OCI-LY1 (cell line): Measurements from ENCODE around the gene ATP8A2.

Experiments
- H2AFZ ChIP-seq: fragments of 200-600 bp; sonication (generic), shearing (Covaris generic); 2 replicates; pipeline ENCODE4 v1.6.0; 2014; ENCODE audit warnings: antibody characterized with exemption, mild to moderate bottlenecking, low read length
- H3F3A ChIP-seq: fragments of 200-600 bp; sonication (generic), shearing (Covaris generic); 2 replicates; pipeline ENCODE4 v1.6.0; 2014; ENCODE audit warnings: mild to moderate bottlenecking, antibody characterized with exemption, low read length, moderate library complexity; ENCODE audit not compliant: insufficient read depth
- H3K27ac ChIP-seq: fragments of 200-600 bp; sonication (generic); 2 replicates; pipeline ENCODE4 v1.5.1; 2014; ENCODE audit warnings: low read length, mixed run types, mild to moderate bottlenecking, low read depth; ENCODE audit not compliant: poor library complexity, severe bottlenecking
- H3K27me3 ChIP-seq: fragments of 200-600 bp; sonication (generic); 2 replicates; pipeline ENCODE4 v1.6.0; 2014; ENCODE audit warnings: antibody characterized with exemption, mild to moderate bottlenecking, low read length, moderate library complexity; ENCODE audit not compliant: insufficient read depth
- H3K36me3 ChIP-seq: fragments of 200-600 bp; sonication (generic); 2 replicates; pipeline ENCODE4 v1.6.1; 2014; ENCODE audit warnings: mild to moderate bottlenecking, antibody characterized with exemption, low read length, moderate library complexity, mixed read lengths; ENCODE audit not compliant: insufficient read depth
- H3K4me1 ChIP-seq: fragments of 200-600 bp; sonication (generic); 2 replicates; pipeline ENCODE4 v1.5.1; 2014; ENCODE audit warnings: mild to moderate bottlenecking, low read length, moderate library complexity; ENCODE audit not compliant: insufficient read depth, severe bottlenecking
- H3K4me2 ChIP-seq: fragments of 200-600 bp; sonication (generic), shearing (Covaris generic); 2 replicates; pipeline ENCODE4 v1.6.1; 2014; ENCODE audit warnings: low read length
- H3K4me3 ChIP-seq: fragments of 200-600 bp; sonication (generic); 2 replicates; pipeline ENCODE4 v1.5.1; 2014; ENCODE audit warnings: low read length, low read depth, mild to moderate bottlenecking, mixed read lengths; ENCODE audit not compliant: poor library complexity, severe bottlenecking
- H3K79me2 ChIP-seq: fragments of 200-600 bp; shearing (Covaris generic); 2 replicates; pipeline ENCODE4 v1.6.1; 2016; ENCODE audit warnings: mixed run types, low read length, mixed read lengths; ENCODE audit not compliant: insufficient read depth
- H3K9ac ChIP-seq: fragments of 200-600 bp; sonication (generic), shearing (Covaris generic); 2 replicates; pipeline ENCODE4 v1.6.1; 2014; ENCODE audit warnings: mild to moderate bottlenecking, low read length, mixed read lengths
- H3K9me2 ChIP-seq: fragments of 200-600 bp; sonication (generic), shearing (Covaris generic); 2 replicates; pipeline ENCODE4 v1.6.1; 2014; ENCODE audit warnings: low read depth, mild to moderate bottlenecking, low read length, mixed read lengths
- H3K9me3 ChIP-seq: fragments of 200-600 bp; shearing (Covaris generic); 2 replicates; pipeline ENCODE4 v1.6.1; 2014; ENCODE audit warnings: low read length, mixed read lengths
- H4K20me1 ChIP-seq: fragments of 200-600 bp; sonication (generic), shearing (Covaris generic); 2 replicates; pipeline ENCODE4 v1.6.0; 2016; ENCODE audit warnings: mild to moderate bottlenecking, low read length; ENCODE audit not compliant: insufficient read depth
- EZH2 ChIP-seq: fragments of 200-600 bp; sonication (generic), shearing (Covaris generic); IDR thresholded peaks from 2 replicates; pipeline ENCODE4 v1.8.0; 2017; ENCODE audit warnings: borderline replicate concordance, mixed run types, mild to moderate bottlenecking, antibody characterized with exemption, low read length, moderate library complexity, mixed read lengths
- TF ChIP-seq, protein P1 (sequence below): fragments of 200-600 bp; sonication (generic), shearing (Covaris generic); IDR thresholded peaks from 2 replicates; pipeline ENCODE4 v1.5.1; 2017; ENCODE audit warnings: mild to moderate bottlenecking, antibody characterized with exemption, low read length, moderate library complexity, mixed read lengths

ATP8A2 gene

DNA sequence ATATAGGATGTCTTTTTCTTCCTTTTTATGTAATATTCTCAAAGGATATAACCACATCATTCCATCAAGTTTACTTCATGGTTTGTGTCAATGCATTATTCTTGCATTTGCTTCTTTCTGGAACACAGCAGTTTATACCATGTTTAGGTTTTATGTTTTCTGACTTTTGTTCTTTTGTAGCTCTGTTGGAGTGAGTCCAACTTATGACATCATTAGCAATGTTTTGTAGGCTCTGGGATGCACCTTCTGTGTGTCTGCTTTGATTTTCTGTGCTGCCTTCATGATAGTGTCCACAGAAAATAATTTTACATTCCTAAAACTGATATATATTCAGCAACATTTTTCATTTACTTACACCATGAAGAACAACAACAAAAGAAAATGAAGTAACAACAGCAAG lies 611.1 kb downstream of the ATP8A2 start:
- Histone ChIP-seq H3F3A (no peaks in the 10 kb centered on the region), H3K9me2 (no peaks in the 10 kb centered on the region), H3K9ac (no peak overlapping the region), H3K4me3 (no peak overlapping the region), H3K4me2 (no peak overlapping the region), H2AFZ (no peak overlapping the region), H3K9me3 (no peaks in the 10 kb centered on the region), H3K4me1 (no peaks in the 10 kb centered on the region), H3K27ac (no peak overlapping the region), H4K20me1 (no peaks in the 10 kb centered on the region), H3K27me3 (no peaks in the 10 kb centered on the region), H3K36me3 (no peaks in the 10 kb centered on the region), H3K79me2 (no peaks in the 10 kb centered on the region)
- TF ChIP-seq EZH2, result no peak
- TF ChIP-seq, protein P1, sequence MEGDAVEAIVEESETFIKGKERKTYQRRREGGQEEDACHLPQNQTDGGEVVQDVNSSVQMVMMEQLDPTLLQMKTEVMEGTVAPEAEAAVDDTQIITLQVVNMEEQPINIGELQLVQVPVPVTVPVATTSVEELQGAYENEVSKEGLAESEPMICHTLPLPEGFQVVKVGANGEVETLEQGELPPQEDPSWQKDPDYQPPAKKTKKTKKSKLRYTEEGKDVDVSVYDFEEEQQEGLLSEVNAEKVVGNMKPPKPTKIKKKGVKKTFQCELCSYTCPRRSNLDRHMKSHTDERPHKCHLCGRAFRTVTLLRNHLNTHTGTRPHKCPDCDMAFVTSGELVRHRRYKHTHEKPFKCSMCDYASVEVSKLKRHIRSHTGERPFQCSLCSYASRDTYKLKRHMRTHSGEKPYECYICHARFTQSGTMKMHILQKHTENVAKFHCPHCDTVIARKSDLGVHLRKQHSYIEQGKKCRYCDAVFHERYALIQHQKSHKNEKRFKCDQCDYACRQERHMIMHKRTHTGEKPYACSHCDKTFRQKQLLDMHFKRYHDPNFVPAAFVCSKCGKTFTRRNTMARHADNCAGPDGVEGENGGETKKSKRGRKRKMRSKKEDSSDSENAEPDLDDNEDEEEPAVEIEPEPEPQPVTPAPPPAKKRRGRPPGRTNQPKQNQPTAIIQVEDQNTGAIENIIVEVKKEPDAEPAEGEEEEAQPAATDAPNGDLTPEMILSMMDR, result no peak

DNA sequence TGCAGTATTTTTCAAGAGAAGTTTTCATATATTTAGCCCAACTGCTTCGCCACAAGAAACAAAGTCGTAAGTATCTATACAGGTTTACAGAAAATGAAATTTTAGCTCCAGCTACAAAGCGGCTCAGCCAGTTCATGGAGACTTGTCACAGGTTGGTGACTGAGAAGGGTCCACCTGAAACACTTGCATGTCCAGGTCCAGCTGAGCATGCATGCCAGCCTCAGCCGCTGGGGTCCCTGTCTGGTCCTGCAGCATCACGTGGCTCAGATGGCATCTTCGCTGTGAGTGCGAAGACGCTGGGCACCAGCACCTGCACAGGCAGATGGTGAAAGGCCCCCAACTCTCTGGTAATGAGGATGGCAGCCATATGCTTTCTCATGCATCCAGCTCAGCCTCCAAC lies 616.2 kb downstream of the ATP8A2 start:
- Histone ChIP-seq H3K4me2 (no peak overlapping the region), H3K9me3 (no peaks in the 10 kb centered on the region), H3K9ac (no peak overlapping the region), H3K4me3 (no peak overlapping the region), H3K27ac (no peak overlapping the region), H3K79me2 (no peaks in the 10 kb centered on the region), H3K9me2 (no peaks in the 10 kb centered on the region), H3K27me3 (no peaks in the 10 kb centered on the region), H4K20me1 (no peaks in the 10 kb centered on the region), H3K36me3 (no peaks in the 10 kb centered on the region), H3F3A (no peaks in the 10 kb centered on the region), H2AFZ (no peak overlapping the region), H3K4me1 (no peaks in the 10 kb centered on the region)
- no peak for TF ChIP-seq EZH2
- TF ChIP-seq, protein P1, result no peak

DNA sequence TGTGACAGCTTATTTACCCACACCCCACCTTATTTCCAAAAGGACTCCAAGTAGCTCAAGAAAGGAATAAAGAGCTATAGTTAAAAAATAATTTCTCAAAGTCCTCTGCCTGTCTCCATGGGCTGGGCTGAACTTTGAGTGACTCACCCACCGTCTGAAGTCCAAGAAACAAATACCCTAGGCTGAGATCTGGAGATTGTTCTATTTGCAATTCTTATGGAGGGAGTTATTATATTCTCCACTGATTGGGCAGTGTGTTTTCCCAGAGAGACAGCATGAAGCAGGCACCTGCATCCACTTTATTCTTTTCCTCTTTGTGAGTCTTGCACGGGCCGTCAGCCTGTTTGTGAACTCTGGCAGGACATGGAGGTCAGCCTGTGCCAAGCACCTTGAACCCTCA lies 616.9 kb downstream of the ATP8A2 start:
- H3K36me3 ChIP-seq, result no peaks in the 10 kb centered on the region
- no peaks in the 10 kb centered on the region for H3K9me3 ChIP-seq
- no peaks in the 10 kb centered on the region for H3K9me2 ChIP-seq
- H3K4me2 ChIP-seq, result no peak overlapping the region
- H3K27ac ChIP-seq, result no peak overlapping the region
- no peak overlapping the region for H3K4me3 ChIP-seq
- TF ChIP-seq, protein P1, result no peak
- no peak for TF ChIP-seq EZH2
- H3K4me1 ChIP-seq, result no peaks in the 10 kb centered on the region
- no peak overlapping the region for H3K9ac ChIP-seq
- no peaks in the 10 kb centered on the region for H3F3A ChIP-seq
- H2AFZ ChIP-seq, result no peak overlapping the region
- H4K20me1 ChIP-seq, result no peaks in the 10 kb centered on the region
- no peaks in the 10 kb centered on the region for H3K27me3 ChIP-seq
- H3K79me2 ChIP-seq, result no peaks in the 10 kb centered on the region
